RWPE1 (cell line): Measurements from ENCODE around the gene NPEPPS.

ENCODE experiments used
- CTCF ChIA-PET: fragments of 350-600 bp; sonication (Branson Sonifier 250); formaldehyde crosslinking; extraction: SDS; loops from one replicate; lab custom pipeline; 2021; lab: Yijun Ruan, JAX
- POLR2A ChIA-PET: fragments of 400-600 bp; formaldehyde crosslinking; extraction: SDS; loops from one replicate; lab custom pipeline; 2020; ENCODE audit warnings: antibody characterized with exemption; ENCODE audit not compliant: low non-redundant PET; lab: Yijun Ruan, JAX
- DNase-seq: peaks from one replicate; pipeline ENCODE4 v3.0.0; 2012; ENCODE audit warnings: low spot score
- H3K27ac ChIP-seq: fragments of 450-650 bp; 2 replicates; pipeline ENCODE4 v1.5.1; 2017
- TF ChIP-seq, protein P1 (sequence below): fragments of 450-650 bp; conservative IDR thresholded peaks from 2 replicates; pipeline ENCODE4 v1.5.1; 2017; ENCODE audit warnings: low read depth, mild to moderate bottlenecking

Gene NPEPPS

DNA sequence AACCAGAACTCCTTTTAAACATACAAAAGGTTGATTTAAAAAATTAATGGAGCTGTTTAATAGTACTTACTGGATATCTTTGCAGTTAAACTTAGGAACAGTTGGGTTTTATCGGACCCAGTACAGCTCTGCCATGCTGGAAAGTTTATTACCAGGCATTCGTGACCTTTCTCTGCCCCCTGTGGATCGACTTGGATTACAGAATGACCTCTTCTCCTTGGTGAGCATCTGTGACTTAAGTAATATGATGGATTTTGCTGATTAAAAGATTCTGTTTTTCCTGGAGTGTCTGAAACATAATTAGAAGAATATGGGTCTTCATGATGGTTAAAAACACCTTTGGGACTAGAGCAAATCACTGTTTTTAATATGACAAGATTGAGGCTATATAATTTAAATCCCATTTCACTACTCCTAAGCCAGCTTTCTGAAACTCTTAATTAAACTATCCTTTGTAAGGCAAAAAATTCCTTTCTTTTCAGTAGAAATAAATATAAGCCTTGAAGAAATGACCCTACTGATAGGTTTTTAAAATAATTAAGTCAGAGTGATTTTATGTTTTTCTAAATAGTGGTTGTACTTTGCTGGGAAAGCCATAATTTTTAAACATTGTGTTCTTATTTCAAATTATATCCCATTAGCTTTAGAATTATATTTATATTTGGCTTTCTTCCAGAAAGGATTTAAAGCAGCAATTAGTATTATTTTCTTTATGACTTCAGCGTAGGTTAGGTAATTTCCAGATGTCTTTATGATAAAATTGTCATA, 73.1 kb downstream of the NPEPPS start:
- POLR2A ChIA-PET = no interaction called here
- CTCF ChIA-PET = interaction anchor here (0.6 to 0.9 kb wide), 2 partner anchors 8 to 809 kb away, joined by 3 to 4 read pairs; no protein-coding TSS in a partner anchor
- H3K27ac ChIP-seq = no peak overlapping the region
- DNase-seq = no peak
- TF ChIP-seq, protein P1, sequence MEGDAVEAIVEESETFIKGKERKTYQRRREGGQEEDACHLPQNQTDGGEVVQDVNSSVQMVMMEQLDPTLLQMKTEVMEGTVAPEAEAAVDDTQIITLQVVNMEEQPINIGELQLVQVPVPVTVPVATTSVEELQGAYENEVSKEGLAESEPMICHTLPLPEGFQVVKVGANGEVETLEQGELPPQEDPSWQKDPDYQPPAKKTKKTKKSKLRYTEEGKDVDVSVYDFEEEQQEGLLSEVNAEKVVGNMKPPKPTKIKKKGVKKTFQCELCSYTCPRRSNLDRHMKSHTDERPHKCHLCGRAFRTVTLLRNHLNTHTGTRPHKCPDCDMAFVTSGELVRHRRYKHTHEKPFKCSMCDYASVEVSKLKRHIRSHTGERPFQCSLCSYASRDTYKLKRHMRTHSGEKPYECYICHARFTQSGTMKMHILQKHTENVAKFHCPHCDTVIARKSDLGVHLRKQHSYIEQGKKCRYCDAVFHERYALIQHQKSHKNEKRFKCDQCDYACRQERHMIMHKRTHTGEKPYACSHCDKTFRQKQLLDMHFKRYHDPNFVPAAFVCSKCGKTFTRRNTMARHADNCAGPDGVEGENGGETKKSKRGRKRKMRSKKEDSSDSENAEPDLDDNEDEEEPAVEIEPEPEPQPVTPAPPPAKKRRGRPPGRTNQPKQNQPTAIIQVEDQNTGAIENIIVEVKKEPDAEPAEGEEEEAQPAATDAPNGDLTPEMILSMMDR = no peak

DNA sequence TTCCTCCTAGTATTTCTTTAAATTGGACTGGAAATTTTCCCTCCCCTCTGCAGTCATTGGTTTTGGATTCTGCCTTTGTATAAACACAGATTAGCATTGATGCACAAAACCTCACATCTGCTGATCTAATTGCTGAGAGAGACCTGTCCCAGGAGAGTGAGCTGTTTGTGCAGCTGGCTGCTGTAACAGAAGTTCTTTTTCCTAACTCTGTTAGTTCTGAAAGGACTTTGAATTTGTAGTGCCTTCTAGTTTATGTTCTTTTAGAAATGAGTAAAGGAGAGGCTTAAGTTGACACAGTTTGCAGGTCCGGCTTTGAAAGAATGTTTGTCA, 73.7 kb downstream of the NPEPPS start:
- ChIA-PET POLR2A (no interaction called here), CTCF (interaction anchor here (0.9 kb wide), 2 partner anchors 8 to 15 kb away, joined by 4 read pairs; no protein-coding TSS in a partner anchor)
- TF ChIP-seq, protein P1 = no peak
- DNase-seq = no peak
- no peak overlapping the region for H3K27ac ChIP-seq

DNA sequence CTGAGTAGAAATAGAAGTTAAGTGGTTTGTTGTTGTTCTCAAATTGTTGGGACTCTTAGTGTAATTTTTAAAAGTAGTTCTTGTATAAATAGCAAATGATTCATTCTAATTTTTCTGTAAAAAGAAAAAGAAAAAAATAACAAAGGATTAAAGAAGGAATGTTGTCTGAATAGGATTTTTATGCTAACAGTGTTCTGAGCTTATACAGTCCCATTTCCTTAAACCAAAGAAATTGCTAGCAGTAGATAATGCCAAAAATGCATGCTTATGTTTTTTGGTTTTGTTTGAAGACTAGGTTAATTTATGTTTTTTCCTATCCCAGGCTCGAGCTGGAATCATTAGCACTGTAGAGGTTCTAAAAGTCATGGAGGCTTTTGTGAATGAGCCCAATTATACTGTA, 74.1 kb downstream of the NPEPPS start:
- H3K27ac ChIP-seq = no peak overlapping the region
- TF ChIP-seq, protein P1 = no peak
- ChIA-PET POLR2A (no interaction called here), CTCF (interaction anchor here (0.9 kb wide), 2 partner anchors 9 to 14 kb away, joined by 4 read pairs; no protein-coding TSS in a partner anchor)
- DNase-seq = no peak

DNA sequence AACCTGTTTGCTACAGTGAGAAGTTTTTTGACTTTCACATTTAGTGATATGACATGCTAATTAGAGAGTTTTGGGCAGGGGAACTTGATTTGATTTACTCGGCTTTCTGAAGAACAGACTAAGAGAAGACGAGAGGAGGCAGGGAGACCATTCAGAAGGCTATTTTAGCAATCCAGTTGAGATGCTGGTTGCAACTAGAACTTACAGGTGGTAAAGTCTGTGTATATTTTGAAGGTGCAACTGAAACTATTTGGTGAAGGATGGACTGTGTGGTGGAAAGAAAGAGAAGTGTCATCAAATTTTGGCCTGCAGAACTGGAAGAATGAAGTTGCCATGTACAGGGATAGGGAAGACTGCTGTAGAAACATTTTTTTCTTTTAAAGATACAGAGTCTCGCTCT, 76.6 kb downstream of the NPEPPS start:
- TF ChIP-seq, protein P1 = no peak
- CTCF ChIA-PET = no interaction called here
- no peak overlapping the region; the same call in 1 of the 2 replicates for H3K27ac ChIP-seq
- no peak for DNase-seq
- POLR2A ChIA-PET = no interaction called here

DNA sequence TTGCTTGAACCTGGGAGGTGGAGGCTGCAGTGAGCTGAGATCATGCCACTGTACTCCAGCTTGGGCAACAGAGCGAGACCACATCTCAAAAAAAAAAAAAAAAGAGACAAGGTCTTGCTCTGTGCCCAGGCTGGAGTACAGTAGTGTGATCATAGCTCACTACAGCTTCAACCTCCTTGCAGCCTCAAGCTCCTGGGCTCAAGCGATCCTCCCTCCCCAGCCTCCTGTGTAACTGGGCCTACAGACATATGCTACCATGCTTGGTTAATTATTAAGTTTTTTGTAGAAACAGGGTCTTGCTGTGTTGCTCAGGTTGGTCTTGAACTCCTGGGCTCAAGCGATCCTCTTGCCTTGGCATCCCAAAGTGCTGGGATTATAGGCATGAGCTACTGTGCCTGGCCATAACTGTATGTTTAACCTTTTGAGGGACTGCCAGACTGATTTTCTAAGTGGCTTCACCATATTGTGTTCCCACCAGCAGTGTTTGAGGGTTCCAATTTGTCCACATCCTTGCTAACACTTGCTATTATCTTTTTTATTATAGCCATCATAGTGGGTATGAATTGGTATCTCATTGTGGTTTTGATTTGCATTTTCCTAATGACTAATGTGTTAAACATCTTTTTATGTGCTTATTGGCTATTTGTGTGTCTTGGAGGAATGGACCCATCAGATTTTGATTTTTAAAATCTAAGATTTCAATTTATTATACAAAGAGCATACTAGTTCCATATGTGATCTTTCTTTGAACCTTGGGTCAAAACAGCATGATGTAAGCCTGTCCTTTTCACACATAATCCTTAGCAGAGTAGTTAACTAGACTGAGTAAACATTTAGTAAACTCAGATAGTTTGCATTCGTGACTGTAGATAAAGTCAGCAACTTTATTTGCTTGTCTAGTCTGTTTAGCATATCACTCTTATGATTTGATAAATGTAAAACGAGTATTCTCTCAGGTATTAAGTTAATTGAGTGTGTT, 80.8 kb downstream of the NPEPPS start:
- TF ChIP-seq, protein P1 = no peak
- peak overlapping the region; percentile 40 for H3K27ac ChIP-seq
- DNase-seq = no peak
- ChIA-PET CTCF (interaction anchor here (0.7 kb wide), 1 partner anchor 70 kb away, joined by 3 read pairs; no protein-coding TSS in a partner anchor), POLR2A (no interaction called here)
